Measurements from ENCODE around the gene ELOVL5. TPM values are rescaled to one million over a fixed set of nuclear protein-coding genes. Genes with fewer than 3 reads are reported as not detected.

ELOVL5 gene
- total and polyA plus RNA-seq, 4 donors, result 22.1 to 77.8 (median 57.8) TPM

DNA sequence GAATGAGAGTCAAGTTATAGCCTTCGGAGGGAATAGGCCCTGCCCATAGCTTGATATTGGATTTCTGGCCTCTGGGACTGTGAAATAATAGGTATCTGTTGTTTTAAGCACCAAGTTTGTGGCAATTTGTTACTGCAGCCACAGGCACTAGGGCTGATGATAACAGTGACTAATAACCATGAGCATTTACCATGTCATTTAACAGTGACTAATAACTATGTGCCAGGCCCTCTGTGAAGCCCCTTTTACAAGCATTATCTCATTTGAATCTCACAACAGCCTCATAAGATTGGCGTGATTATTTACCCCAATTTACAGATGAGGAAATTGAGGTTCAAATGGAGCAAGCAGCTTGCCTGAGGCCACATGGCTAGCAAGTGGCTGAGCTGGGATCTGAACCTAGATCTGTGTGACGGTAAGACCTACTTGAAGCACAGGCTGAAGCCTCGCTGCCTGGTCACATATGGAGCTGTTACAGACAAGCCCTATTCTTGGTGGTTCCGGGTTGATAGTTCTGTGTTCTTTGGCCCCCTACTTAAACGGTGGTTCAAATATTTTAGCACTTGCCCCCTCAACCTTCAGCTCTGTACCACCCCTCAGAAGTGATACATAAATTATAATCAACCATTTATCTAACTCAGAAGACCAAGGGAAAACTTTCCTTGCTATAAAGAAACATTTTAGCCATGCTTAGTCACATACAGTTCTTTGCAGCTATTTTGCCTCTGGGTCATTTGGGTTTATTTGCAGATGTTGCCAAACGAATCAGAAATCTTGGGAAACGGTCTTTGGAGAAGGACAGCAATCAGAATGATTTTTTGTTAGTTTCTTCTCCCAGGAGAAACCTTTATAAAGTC lies 98.3 kb downstream of the ELOVL5 start:
- 76% methylated on average over 8 of the region's 8 CpGs for WGBS
- Histone ChIP-seq H3K9ac (ENCODE audit: low read depth in 1 of 2, low read length in 2 of 2) (no peak overlapping the region), H3K27me3 (ENCODE audit: control insufficient read depth in 4 of 4, insufficient read depth in 4 of 4, low read length in 3 of 4) (no peaks in the 10 kb centered on the region), H3K4me3 (ENCODE audit: low read depth in 1 of 3, low read length in 3 of 3) (no peak overlapping the region), H3K27ac (ENCODE audit: low read depth in 1 of 2, low read length in 2 of 2) (no peak overlapping the region), H3K9me3 (ENCODE audit: control insufficient read depth in 4 of 4, low read length in 3 of 4) (no peaks in the 10 kb centered on the region), H3K36me3 (ENCODE audit: control insufficient read depth in 4 of 4, insufficient read depth in 3 of 4, low read depth in 1 of 4, low read length in 3 of 4) (no peaks in the 10 kb centered on the region), H3K4me1 (ENCODE audit: control insufficient read depth in 4 of 4, insufficient read depth in 4 of 4, low read length in 3 of 4) (peaks cover 6 to 24% (median 10%) of the 10 kb centered on the region in 4 donors)
- TF ChIP-seq RAD21 (IDR thresholded peaks at IDR 0.05) (peak in 1 of 2 donors; percentile 42), HNF4A (conservative IDR thresholded peaks at IDR 0.05) (peak; percentile 28 to 43), RXRA (IDR thresholded peaks at IDR 0.05) (peak; percentile 70 to 79)
- TF ChIP-seq, protein P1, sequence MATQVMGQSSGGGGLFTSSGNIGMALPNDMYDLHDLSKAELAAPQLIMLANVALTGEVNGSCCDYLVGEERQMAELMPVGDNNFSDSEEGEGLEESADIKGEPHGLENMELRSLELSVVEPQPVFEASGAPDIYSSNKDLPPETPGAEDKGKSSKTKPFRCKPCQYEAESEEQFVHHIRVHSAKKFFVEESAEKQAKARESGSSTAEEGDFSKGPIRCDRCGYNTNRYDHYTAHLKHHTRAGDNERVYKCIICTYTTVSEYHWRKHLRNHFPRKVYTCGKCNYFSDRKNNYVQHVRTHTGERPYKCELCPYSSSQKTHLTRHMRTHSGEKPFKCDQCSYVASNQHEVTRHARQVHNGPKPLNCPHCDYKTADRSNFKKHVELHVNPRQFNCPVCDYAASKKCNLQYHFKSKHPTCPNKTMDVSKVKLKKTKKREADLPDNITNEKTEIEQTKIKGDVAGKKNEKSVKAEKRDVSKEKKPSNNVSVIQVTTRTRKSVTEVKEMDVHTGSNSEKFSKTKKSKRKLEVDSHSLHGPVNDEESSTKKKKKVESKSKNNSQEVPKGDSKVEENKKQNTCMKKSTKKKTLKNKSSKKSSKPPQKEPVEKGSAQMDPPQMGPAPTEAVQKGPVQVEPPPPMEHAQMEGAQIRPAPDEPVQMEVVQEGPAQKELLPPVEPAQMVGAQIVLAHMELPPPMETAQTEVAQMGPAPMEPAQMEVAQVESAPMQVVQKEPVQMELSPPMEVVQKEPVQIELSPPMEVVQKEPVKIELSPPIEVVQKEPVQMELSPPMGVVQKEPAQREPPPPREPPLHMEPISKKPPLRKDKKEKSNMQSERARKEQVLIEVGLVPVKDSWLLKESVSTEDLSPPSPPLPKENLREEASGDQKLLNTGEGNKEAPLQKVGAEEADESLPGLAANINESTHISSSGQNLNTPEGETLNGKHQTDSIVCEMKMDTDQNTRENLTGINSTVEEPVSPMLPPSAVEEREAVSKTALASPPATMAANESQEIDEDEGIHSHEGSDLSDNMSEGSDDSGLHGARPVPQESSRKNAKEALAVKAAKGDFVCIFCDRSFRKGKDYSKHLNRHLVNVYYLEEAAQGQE (IDR thresholded peaks at IDR 0.05), result no peak
- no peak for DNase-seq (ENCODE audit: low spot score)

DNA sequence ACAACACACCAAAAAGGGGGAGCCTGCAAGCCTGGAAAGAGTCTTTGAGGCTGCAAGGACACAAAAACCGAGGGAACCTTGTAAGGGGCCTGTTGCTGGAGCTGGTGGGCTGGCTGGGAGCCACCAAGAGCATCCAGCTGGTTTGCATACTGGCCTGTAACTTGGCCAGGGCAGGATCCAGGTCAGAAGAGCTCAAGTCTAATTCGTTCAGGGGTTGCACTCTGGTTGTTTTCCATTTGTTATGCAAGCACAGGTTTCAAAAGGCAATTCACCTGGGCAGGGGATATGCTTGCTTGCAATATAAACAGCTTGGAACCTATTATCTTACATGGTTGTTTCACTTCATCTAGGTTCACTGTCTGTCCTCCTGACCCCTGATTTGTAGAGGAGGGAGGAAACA lies 101.8 kb downstream of the ELOVL5 start:
- TF ChIP-seq, protein P2, sequence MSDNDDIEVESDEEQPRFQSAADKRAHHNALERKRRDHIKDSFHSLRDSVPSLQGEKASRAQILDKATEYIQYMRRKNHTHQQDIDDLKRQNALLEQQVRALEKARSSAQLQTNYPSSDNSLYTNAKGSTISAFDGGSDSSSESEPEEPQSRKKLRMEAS (IDR thresholded peaks at IDR 0.05), result peak; percentile 25
- TF ChIP-seq YY1 (IDR thresholded peaks at IDR 0.05) (peak; percentile 37), SP1 (IDR thresholded peaks at IDR 0.05) (peak; percentile 20), JUND (IDR thresholded peaks at IDR 0.05) (peak in 1 of 2 donors; percentile 65), HNF4A (conservative IDR thresholded peaks at IDR 0.05) (peak; percentile 69 to 89), FOXA1 (IDR thresholded peaks at IDR 0.05) (no peak), RXRA (IDR thresholded peaks at IDR 0.05) (peak; percentile 73 to 90), FOXA2 (IDR thresholded peaks at IDR 0.05) (peak; percentile 72), RAD21 (IDR thresholded peaks at IDR 0.05) (peak; percentile 30 to 43), EGR1 (IDR thresholded peaks at IDR 0.05; ENCODE audit: low read depth in 2 of 2) (peak in 1 of 2 donors; percentile 27), GABPA (IDR thresholded peaks at IDR 0.05 in 1 of 2, conservative IDR thresholded peaks at IDR 0.05 in 1 of 2) (no peak)
- TF ChIP-seq, protein P1 (IDR thresholded peaks at IDR 0.05), result no peak
- TF ChIP-seq, protein P3, sequence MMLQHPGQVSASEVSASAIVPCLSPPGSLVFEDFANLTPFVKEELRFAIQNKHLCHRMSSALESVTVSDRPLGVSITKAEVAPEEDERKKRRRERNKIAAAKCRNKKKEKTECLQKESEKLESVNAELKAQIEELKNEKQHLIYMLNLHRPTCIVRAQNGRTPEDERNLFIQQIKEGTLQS (IDR thresholded peaks at IDR 0.05), result no peak
- TF ChIP-seq, protein P4, sequence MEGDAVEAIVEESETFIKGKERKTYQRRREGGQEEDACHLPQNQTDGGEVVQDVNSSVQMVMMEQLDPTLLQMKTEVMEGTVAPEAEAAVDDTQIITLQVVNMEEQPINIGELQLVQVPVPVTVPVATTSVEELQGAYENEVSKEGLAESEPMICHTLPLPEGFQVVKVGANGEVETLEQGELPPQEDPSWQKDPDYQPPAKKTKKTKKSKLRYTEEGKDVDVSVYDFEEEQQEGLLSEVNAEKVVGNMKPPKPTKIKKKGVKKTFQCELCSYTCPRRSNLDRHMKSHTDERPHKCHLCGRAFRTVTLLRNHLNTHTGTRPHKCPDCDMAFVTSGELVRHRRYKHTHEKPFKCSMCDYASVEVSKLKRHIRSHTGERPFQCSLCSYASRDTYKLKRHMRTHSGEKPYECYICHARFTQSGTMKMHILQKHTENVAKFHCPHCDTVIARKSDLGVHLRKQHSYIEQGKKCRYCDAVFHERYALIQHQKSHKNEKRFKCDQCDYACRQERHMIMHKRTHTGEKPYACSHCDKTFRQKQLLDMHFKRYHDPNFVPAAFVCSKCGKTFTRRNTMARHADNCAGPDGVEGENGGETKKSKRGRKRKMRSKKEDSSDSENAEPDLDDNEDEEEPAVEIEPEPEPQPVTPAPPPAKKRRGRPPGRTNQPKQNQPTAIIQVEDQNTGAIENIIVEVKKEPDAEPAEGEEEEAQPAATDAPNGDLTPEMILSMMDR (IDR thresholded peaks at IDR 0.05; ENCODE audit: low read depth, low read length, missing input control), result no peak
- TF ChIP-seq, protein P5, sequence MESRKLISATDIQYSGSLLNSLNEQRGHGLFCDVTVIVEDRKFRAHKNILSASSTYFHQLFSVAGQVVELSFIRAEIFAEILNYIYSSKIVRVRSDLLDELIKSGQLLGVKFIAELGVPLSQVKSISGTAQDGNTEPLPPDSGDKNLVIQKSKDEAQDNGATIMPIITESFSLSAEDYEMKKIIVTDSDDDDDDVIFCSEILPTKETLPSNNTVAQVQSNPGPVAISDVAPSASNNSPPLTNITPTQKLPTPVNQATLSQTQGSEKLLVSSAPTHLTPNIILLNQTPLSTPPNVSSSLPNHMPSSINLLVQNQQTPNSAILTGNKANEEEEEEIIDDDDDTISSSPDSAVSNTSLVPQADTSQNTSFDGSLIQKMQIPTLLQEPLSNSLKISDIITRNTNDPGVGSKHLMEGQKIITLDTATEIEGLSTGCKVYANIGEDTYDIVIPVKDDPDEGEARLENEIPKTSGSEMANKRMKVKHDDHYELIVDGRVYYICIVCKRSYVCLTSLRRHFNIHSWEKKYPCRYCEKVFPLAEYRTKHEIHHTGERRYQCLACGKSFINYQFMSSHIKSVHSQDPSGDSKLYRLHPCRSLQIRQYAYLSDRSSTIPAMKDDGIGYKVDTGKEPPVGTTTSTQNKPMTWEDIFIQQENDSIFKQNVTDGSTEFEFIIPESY (IDR thresholded peaks at IDR 0.05), result peak; percentile 21
- no peak overlapping the region for H3K4me3 ChIP-seq (ENCODE audit: low read depth in 1 of 3, low read length in 3 of 3)
- peaks cover 6 to 22% (median 10%) of the 10 kb centered on the region in 4 donors for H3K4me1 ChIP-seq (ENCODE audit: control insufficient read depth in 4 of 4, insufficient read depth in 4 of 4, low read length in 3 of 4)
- no peaks in the 10 kb centered on the region for H3K9me3 ChIP-seq (ENCODE audit: control insufficient read depth in 4 of 4, low read length in 3 of 4)
- peak overlapping the region in 1 of 2 donors; percentile 54 for H3K27ac ChIP-seq (ENCODE audit: low read depth in 1 of 2, low read length in 2 of 2)
- H3K36me3 ChIP-seq (ENCODE audit: control insufficient read depth in 4 of 4, insufficient read depth in 3 of 4, low read depth in 1 of 4, low read length in 3 of 4), result no peaks in the 10 kb centered on the region
- DNase-seq (ENCODE audit: low spot score), result no peak
- H3K27me3 ChIP-seq (ENCODE audit: control insufficient read depth in 4 of 4, insufficient read depth in 4 of 4, low read length in 3 of 4), result no peaks in the 10 kb centered on the region
- 31% methylated on average over 2 of the region's 2 CpGs for WGBS
- H3K9ac ChIP-seq (ENCODE audit: low read depth in 1 of 2, low read length in 2 of 2), result no peak overlapping the region
